Measurements from ENCODE around the gene ADGRL2. TPM values are rescaled to one million over a fixed set of nuclear protein-coding genes. Genes with fewer than 3 reads are reported as not detected.

Gene ADGRL2
- total RNA-seq, 2 experiments from 2014 or later, result not detected

GRCh38 chr1:81797701-81798100 lies 3.0 kb upstream of the ADGRL2 start:
- H3K36me3 Mint-ChIP-seq (ENCODE audit: low read depth), result no peaks in the 10 kb centered on the region
- ATAC-seq (no peak), DNase-seq (no peak)
- H3K4me1 Mint-ChIP-seq, result peaks cover 2% of the 10 kb centered on the region
- intact Hi-C loops (cut with DNase I, micrococcal nuclease), result no loop called here
- no peak overlapping the region for H3K27ac Mint-ChIP-seq
- CTCF ChIA-PET, result no interaction called here
- POLR2A ChIA-PET, result no interaction called here
- no peaks in the 10 kb centered on the region for H3K9me3 Mint-ChIP-seq (ENCODE audit: low read depth)
- peaks cover 25% of the 10 kb centered on the region for H3K27me3 Mint-ChIP-seq
- no peak overlapping the region for H3K4me3 Mint-ChIP-seq

DNA sequence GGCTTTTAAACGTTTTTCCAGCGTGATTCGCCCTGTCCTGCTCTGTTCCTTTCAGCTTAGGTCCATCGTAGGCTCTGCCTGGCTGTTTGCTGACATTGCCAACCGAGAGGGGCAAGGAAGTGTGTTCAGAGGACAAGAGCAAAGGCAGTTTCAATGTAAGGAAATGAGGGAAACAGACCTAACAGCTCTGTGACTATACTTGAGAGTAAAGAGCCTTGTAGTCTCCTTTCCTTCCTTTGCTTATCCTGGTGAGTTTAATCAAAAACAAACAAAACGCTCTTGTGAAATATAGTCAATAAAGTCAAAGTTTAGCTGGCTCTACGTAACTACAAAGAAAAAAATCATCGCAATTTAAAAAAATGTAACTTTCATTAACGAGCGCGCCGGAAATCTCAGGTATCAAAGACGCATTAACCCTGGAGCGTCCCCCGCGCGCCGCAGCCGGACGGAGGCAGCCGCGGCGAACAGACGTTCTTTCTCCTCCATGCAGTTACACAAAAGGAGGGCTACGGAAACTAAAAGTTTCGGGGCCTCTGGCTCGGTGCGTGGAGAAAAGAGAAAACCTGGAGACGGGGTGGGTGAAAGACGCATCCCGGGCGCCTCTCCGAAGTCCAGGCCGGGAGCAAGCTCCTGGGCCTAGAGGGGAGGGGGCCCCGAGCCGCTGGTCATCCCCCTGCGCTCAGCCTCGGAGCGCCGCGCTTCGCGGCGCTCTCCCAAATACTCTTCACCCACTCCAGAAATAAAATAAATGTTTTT lies 617 bp upstream of the ADGRL2 start:
- DNase-seq (no peak), ATAC-seq (no peak)
- Mint-ChIP-seq H3K36me3 (ENCODE audit: low read depth) (no peaks in the 10 kb centered on the region), H3K27ac (no peak overlapping the region), H3K4me1 (peaks cover 2% of the 10 kb centered on the region), H3K4me3 (no peak overlapping the region), H3K27me3 (peaks cover 41% of the 10 kb centered on the region), H3K9me3 (ENCODE audit: low read depth) (no peaks in the 10 kb centered on the region)
- intact Hi-C loops (cut with DNase I, micrococcal nuclease), result no loop called here
- POLR2A ChIA-PET, result no interaction called here
- CTCF ChIA-PET, result no interaction called here

- Mint-ChIP-seq H3K4me1 (peaks cover 2% of the 10 kb centered on the region), H3K27me3 (peaks cover 48% of the 10 kb centered on the region), H3K27ac (no peak overlapping the region), H3K36me3 (ENCODE audit: low read depth) (no peaks in the 10 kb centered on the region), H3K9me3 (ENCODE audit: low read depth) (no peaks in the 10 kb centered on the region), H3K4me3 (no peak overlapping the region)
- DNase-seq (peak; percentile 10), ATAC-seq (no peak)
- ChIA-PET CTCF (no interaction called here), POLR2A (no interaction called here)
- intact Hi-C loops (cut with DNase I, micrococcal nuclease), result no loop called here
Observed at GRCh38 chr1:81801651-81802456, 1.1 kb downstream of the ADGRL2 start.

DNA sequence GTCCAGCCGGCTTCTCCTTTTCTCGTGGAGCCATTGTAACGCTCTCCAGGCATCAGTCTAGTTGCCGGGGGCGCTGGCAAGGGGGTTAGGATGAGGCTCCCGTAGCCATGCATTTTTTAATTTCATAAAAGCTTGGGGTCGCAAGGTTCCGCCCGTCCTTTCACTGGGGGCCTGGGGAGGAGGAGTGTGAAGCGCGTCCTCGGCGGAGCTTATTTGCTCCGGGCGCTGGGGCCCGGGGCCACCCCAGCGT lies 1.6 kb downstream of the ADGRL2 start:
- Mint-ChIP-seq H3K9me3 (ENCODE audit: low read depth) (no peaks in the 10 kb centered on the region), H3K4me1 (peaks cover 2% of the 10 kb centered on the region), H3K36me3 (ENCODE audit: low read depth) (no peaks in the 10 kb centered on the region), H3K4me3 (no peak overlapping the region), H3K27ac (no peak overlapping the region), H3K27me3 (peaks cover 46% of the 10 kb centered on the region)
- DNase-seq (no peak), ATAC-seq (no peak)
- CTCF ChIA-PET, result no interaction called here
- intact Hi-C loops (cut with DNase I, micrococcal nuclease), result no loop called here
- POLR2A ChIA-PET, result no interaction called here

DNA sequence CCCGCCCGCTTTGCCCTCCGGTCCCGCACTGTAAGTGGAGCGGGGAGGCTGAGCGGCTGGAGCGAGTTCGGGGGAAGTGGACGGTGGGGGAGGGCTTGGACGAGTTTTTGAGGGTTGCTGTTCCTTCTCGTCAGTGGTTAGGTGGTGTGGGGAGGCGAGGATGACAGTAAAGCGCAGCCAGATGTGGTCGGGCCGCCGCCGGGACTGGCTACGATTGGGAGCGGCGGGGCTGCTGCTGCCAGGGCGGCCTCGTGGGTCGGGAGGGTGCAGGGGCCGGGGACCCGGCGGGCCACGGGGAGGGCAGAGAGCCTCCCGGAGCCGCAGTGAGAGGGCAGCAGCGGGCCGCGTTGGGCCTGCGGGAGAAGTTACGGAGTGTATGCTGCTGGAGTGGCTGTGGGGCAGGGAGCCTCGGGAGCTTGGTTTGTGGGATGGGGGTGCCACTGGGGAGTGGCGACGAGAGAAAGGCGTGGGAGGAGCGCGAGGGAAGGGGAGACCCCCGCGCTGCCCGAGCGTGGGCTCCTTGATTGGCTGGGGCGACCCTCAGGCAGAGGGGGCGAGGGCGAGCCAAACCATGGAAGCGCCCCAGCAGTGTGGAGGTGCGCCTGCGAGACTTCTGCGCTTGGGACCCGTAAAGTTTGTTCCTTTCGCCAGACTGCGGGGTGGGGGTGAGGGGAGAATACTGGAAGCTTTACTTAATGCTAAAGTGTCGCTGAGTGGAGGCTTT lies 2.1 kb downstream of the ADGRL2 start:
- ChIA-PET POLR2A (no interaction called here), CTCF (no interaction called here)
- Mint-ChIP-seq H3K36me3 (ENCODE audit: low read depth) (no peaks in the 10 kb centered on the region), H3K27me3 (peaks cover 46% of the 10 kb centered on the region), H3K4me3 (no peak overlapping the region), H3K27ac (no peak overlapping the region), H3K4me1 (peaks cover 2% of the 10 kb centered on the region), H3K9me3 (ENCODE audit: low read depth) (no peaks in the 10 kb centered on the region)
- intact Hi-C loops (cut with DNase I, micrococcal nuclease), result no loop called here
- DNase-seq, result peak; percentile 12
- ATAC-seq, result no peak

- Mint-ChIP-seq H3K27me3 (peaks cover 44% of the 10 kb centered on the region), H3K4me3 (no peak overlapping the region), H3K36me3 (ENCODE audit: low read depth) (no peaks in the 10 kb centered on the region), H3K9me3 (ENCODE audit: low read depth) (no peaks in the 10 kb centered on the region), H3K27ac (no peak overlapping the region), H3K4me1 (peaks cover 2% of the 10 kb centered on the region)
- POLR2A ChIA-PET, result no interaction called here
- ATAC-seq, result no peak
- DNase-seq, result no peak
- CTCF ChIA-PET, result no interaction called here
- intact Hi-C loops (cut with DNase I, micrococcal nuclease), result no loop called here
Observed at GRCh38 chr1:81803431-81804110, 2.8 kb downstream of the ADGRL2 start.

DNA sequence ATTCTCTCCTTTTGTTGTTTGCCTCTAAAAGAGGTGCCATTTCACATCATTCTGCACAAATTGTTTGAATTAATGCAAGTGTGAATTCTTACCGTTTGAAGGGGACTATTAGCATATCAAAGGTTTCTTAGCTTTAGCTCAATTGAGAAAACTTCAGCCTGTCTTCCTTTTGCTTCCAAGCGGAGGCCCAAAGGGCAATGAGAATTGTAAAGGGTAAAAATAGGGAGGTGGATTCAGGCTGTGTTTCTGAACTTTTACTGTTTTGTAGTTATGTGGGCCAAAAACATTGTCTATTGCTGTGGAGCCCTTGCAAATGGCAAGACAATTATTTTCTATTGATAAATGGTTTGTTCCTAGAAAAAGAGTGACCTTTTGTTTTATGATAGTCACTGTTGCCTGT lies 3.6 kb downstream of the ADGRL2 start:
- ATAC-seq (no peak), DNase-seq (no peak)
- POLR2A ChIA-PET, result no interaction called here
- no peaks in the 10 kb centered on the region for H3K9me3 Mint-ChIP-seq (ENCODE audit: low read depth)
- no peaks in the 10 kb centered on the region for H3K36me3 Mint-ChIP-seq (ENCODE audit: low read depth)
- H3K4me1 Mint-ChIP-seq, result peaks cover 2% of the 10 kb centered on the region
- intact Hi-C loops (cut with DNase I, micrococcal nuclease), result no loop called here
- H3K27me3 Mint-ChIP-seq, result peaks cover 42% of the 10 kb centered on the region
- CTCF ChIA-PET, result no interaction called here
- H3K4me3 Mint-ChIP-seq, result no peak overlapping the region
- no peak overlapping the region for H3K27ac Mint-ChIP-seq

DNA sequence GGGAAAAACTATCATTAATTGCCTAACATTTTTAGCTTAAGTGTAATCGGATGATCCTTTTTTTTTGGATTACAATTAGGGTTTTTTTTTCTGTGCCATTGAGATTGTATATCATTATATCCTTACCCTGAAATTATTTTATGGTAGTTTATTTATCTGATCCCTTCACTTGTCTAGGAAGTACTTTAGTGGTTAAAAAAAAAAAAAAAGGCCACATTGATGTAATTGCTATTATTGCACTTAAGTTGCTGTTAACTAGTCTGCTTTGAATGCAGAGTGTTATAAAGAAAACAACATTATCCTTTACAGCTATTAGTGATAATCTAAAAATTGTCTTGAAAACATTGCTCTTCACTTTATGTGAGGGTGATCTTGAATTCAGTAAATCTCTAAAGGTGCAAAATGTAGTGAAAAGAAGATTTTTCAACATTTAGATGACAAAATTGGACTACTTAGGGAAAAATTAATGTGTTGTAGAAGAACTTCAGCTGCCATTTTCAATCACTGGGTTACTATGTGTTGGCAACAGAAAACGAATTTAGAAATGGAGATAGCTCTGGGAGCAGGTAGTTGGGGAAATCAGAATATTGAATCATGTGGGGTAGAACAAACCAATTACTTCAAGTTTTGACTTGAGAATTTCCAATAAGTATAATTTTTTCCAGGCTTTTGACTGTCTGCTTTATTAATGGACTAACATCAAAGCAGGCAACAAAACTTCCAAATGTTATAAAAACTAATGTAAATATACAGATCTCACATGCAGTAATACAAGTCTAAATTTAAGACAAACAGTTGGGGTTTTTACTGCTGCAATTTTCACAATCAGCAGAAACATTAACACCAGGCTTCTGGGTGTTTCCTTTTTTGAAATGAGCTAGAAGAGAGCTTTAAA lies 5.0 kb downstream of the ADGRL2 start:
- peaks cover 33% of the 10 kb centered on the region for H3K27me3 Mint-ChIP-seq
- ChIA-PET CTCF (interaction anchor here (0.6 kb wide), 1 partner anchor 14 kb away, joined by 3 read pairs; no protein-coding TSS in a partner anchor), POLR2A (no interaction called here)
- DNase-seq, result no peak
- no peak overlapping the region for H3K27ac Mint-ChIP-seq
- no peak overlapping the region for H3K4me3 Mint-ChIP-seq
- H3K36me3 Mint-ChIP-seq (ENCODE audit: low read depth), result no peaks in the 10 kb centered on the region
- no peak for ATAC-seq
- H3K4me1 Mint-ChIP-seq, result no peaks in the 10 kb centered on the region
- intact Hi-C loops (cut with DNase I, micrococcal nuclease), result no loop called here
- H3K9me3 Mint-ChIP-seq (ENCODE audit: low read depth), result no peaks in the 10 kb centered on the region

GRCh38 chr1:81806432-81806770 lies 5.7 kb downstream of the ADGRL2 start:
- Mint-ChIP-seq H3K27ac (no peak overlapping the region), H3K9me3 (ENCODE audit: low read depth) (no peaks in the 10 kb centered on the region), H3K27me3 (peaks cover 33% of the 10 kb centered on the region), H3K4me1 (no peaks in the 10 kb centered on the region), H3K4me3 (no peak overlapping the region), H3K36me3 (ENCODE audit: low read depth) (no peaks in the 10 kb centered on the region)
- POLR2A ChIA-PET, result no interaction called here
- intact Hi-C loops (cut with DNase I, micrococcal nuclease), result no loop called here
- DNase-seq (no peak), ATAC-seq (no peak)
- CTCF ChIA-PET, result no interaction called here

GRCh38 chr1:81808760-81809159 lies 8.0 kb downstream of the ADGRL2 start:
- no peaks in the 10 kb centered on the region for H3K9me3 Mint-ChIP-seq (ENCODE audit: low read depth)
- intact Hi-C loops (cut with DNase I, micrococcal nuclease), result no loop called here
- no peak overlapping the region for H3K4me3 Mint-ChIP-seq
- DNase-seq (no peak), ATAC-seq (no peak)
- no peaks in the 10 kb centered on the region for H3K4me1 Mint-ChIP-seq
- ChIA-PET POLR2A (no interaction called here), CTCF (no interaction called here)
- no peaks in the 10 kb centered on the region for H3K36me3 Mint-ChIP-seq (ENCODE audit: low read depth)
- no peak overlapping the region for H3K27ac Mint-ChIP-seq
- H3K27me3 Mint-ChIP-seq, result peaks cover 19% of the 10 kb centered on the region

- ATAC-seq, result no peak
Observed at GRCh38 chr1:81809808-81810207, 9.1 kb downstream of the ADGRL2 start.

More at GRCh38 chr1:81809808-81810207, 9.1 kb downstream of the ADGRL2 start:
- DNase-seq, result no peak
- no peak overlapping the region for H3K4me3 Mint-ChIP-seq
- H3K36me3 Mint-ChIP-seq (ENCODE audit: low read depth), result no peaks in the 10 kb centered on the region
- no peaks in the 10 kb centered on the region for H3K4me1 Mint-ChIP-seq
- POLR2A ChIA-PET, result no interaction called here
- intact Hi-C loops (cut with DNase I, micrococcal nuclease), result no loop called here
- no peaks in the 10 kb centered on the region for H3K9me3 Mint-ChIP-seq (ENCODE audit: low read depth)
- CTCF ChIA-PET, result no interaction called here
- peaks cover 12% of the 10 kb centered on the region for H3K27me3 Mint-ChIP-seq
- no peak overlapping the region for H3K27ac Mint-ChIP-seq

All from activated CD4-positive, alpha-beta T cell treated with anti-CD3 and anti-CD28 coated beads for 36 hours (primary cell).